Measurements from ENCODE around the gene SIK3.

The SIK3 gene

GRCh38 chr11:117097014-117097388, 1.2 kb downstream of the SIK3 start:
- Histone ChIP-seq H3K36me3 (ENCODE audit: control insufficient read depth, insufficient read depth, low read length) (no peaks in the 10 kb centered on the region), H3K27me3 (replicated peaks; ENCODE audit: control insufficient read depth, insufficient read depth, low read length) (no peaks in the 10 kb centered on the region), H3K4me3 (replicated peaks; ENCODE audit: low read depth, low read length) (peak overlapping the region; percentile 70)
- no peak for TF ChIP-seq CTCF (IDR thresholded peaks at IDR 0.05; ENCODE audit: insufficient read depth, low read length, poor library complexity, severe bottlenecking)
- DNase-seq (ENCODE audit: extremely low read depth, insufficient read length) = no peak

DNA sequence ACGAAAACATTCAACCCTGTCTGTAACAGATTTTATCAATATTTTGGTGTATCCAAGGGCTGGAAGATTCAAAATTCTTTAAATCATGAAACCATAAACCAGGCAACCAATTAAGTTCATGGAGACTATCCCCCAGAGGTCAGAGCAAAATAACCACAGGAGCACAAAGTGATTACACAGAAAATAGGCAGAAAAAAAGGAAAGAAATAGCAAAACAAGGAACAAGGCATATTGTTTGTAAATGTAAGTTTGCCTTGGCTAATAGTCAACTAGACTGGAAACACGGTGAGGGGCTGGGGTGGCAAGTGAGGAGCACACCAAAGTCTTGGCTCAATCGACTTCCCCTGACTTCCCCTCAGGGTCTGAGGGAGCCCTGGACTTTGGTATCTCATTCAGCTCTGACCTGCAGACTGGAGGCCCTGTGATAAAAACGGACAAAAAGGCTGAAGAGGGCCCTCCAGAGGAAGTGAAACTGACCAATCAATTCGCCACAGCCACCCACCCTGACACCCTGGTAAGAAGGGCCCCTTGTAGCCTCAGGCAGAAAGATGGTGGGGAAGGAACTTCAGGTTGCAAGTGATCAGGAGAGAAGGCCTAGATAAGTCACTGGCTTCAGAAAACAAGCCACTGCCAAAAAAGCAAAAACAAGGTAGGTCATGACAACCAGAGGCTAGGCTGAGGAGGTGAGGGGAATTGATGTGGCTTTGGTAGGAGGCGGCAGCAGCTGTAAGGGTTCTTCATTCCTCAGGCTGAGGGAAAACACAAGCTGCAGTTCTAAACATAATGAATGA, 1.8 kb downstream of the SIK3 start:
- Histone ChIP-seq H3K4me3 (replicated peaks; ENCODE audit: low read depth, low read length) (peak overlapping the region; percentile 70), H3K36me3 (ENCODE audit: control insufficient read depth, insufficient read depth, low read length) (no peaks in the 10 kb centered on the region), H3K27me3 (replicated peaks; ENCODE audit: control insufficient read depth, insufficient read depth, low read length) (no peaks in the 10 kb centered on the region)
- DNase-seq (ENCODE audit: extremely low read depth, insufficient read length) = peak; percentile 71
- TF ChIP-seq CTCF (IDR thresholded peaks at IDR 0.05; ENCODE audit: insufficient read depth, low read length, poor library complexity, severe bottlenecking) = no peak

- no peak for DNase-seq (ENCODE audit: extremely low read depth, insufficient read length)
- Histone ChIP-seq H3K27me3 (replicated peaks; ENCODE audit: control insufficient read depth, insufficient read depth, low read length) (no peaks in the 10 kb centered on the region), H3K4me3 (replicated peaks; ENCODE audit: low read depth, low read length) (peak overlapping the region; percentile 70), H3K36me3 (ENCODE audit: control insufficient read depth, insufficient read depth, low read length) (no peaks in the 10 kb centered on the region)
- no peak for TF ChIP-seq CTCF (IDR thresholded peaks at IDR 0.05; ENCODE audit: insufficient read depth, low read length, poor library complexity, severe bottlenecking)
Measured at GRCh38 chr11:117095284-117096161, 2.7 kb downstream of the SIK3 start.

DNA sequence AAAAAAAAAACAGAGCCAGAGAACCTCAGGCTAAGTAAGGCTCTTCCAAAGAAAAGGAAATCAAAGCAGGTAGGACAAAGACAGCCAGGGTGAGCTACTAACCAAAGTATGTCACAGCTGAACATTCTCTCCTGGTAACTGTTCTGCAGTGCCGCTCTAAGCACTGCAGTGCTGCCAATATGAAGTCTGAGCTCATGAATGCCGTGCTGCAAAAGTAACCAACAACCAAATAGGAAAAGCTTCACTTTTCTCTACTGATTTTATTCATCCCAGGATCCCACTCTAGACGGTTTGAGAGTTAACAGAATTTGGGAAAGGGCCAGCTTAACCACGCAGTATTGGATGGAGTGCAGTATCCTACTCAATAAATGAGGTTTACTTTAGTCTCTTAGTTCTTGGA, 3.5 kb downstream of the SIK3 start:
- no peak for DNase-seq (ENCODE audit: extremely low read depth, insufficient read length)
- no peak for TF ChIP-seq CTCF (IDR thresholded peaks at IDR 0.05; ENCODE audit: insufficient read depth, low read length, poor library complexity, severe bottlenecking)
- Histone ChIP-seq H3K36me3 (ENCODE audit: control insufficient read depth, insufficient read depth, low read length) (no peaks in the 10 kb centered on the region), H3K4me3 (replicated peaks; ENCODE audit: low read depth, low read length) (no peak overlapping the region), H3K27me3 (replicated peaks; ENCODE audit: control insufficient read depth, insufficient read depth, low read length) (no peaks in the 10 kb centered on the region)

DNA sequence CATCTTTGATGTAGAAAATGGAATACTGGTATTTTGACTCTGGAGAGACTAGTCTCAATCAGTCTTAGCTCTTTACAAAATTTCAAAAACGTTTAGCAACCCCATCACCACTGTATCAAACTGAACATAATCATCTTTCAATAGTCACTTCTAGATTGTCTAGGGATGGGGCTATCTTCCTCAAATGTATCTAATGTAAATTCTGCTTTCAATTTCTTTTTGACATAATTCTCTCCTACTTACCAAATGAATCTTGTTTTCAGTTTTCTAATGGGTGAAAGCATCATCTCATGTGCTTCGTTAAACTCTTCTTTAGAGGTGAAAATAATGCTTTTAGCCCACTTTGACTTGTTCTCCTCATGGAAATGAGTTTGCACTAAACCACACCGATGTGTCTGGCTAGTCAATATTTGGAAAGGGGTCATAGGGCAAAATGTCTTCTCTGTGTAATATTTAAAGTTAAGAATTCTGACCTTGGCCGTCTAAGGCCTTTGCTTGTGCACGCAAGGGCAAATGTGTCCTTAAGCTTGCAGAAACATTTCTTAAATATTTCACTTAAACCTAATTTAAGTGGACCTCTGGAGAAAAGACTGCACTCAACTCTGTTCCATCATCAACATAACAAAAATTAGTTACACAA, 5.2 kb downstream of the SIK3 start:
- no peak for TF ChIP-seq CTCF (IDR thresholded peaks at IDR 0.05; ENCODE audit: insufficient read depth, low read length, poor library complexity, severe bottlenecking)
- Histone ChIP-seq H3K36me3 (ENCODE audit: control insufficient read depth, insufficient read depth, low read length) (no peaks in the 10 kb centered on the region), H3K4me3 (replicated peaks; ENCODE audit: low read depth, low read length) (peak overlapping the region; percentile 21; the same call in 1 of the 2 replicates), H3K27me3 (replicated peaks; ENCODE audit: control insufficient read depth, insufficient read depth, low read length) (no peaks in the 10 kb centered on the region)
- DNase-seq (ENCODE audit: extremely low read depth, insufficient read length) = no peak
